HepG2 (cell line): ENCODE results near the gene ZMYND8. TPM values are rescaled to one million over a fixed set of nuclear protein-coding genes. Genes with fewer than 3 reads are reported as not detected.

Source experiments
- CCAR2 ChIP-seq: fragments of 200-400 bp; formaldehyde crosslinking; optimal IDR thresholded peaks from 2 replicates; pipeline ENCODE3; 2018; ENCODE audit warnings: low read depth, mild to moderate bottlenecking, low read length, moderate library complexity
- CSRNP1 ChIP-seq: sonication (generic); formaldehyde crosslinking; IDR thresholded peaks from 2 replicates; pipeline ENCODE4 v1.8.1; 2023; ENCODE audit warnings: mild to moderate bottlenecking, missing genetic modification reagents
- EEA1 ChIP-seq: sonication (generic); formaldehyde crosslinking; IDR thresholded peaks from 2 replicates; pipeline ENCODE4 v1.5.1; 2020; ENCODE audit warnings: mild to moderate bottlenecking, missing genetic modification reagents, borderline replicate concordance
- FOXO4 ChIP-seq: sonication (generic); formaldehyde crosslinking; conservative IDR thresholded peaks from 2 replicates; pipeline ENCODE4 v1.8.1; 2023; ENCODE audit warnings: missing genetic modification reagents
- IRF2 ChIP-seq: IDR thresholded peaks from 2 replicates; pipeline ENCODE4 v1.6.1; 2018; ENCODE audit warnings: missing genetic modification reagents, missing compliant biosample characterization
- NONO ChIP-seq, 2 experiments: fragments of 450-650 bp in 1 of 2; sonication (generic) in 1 of 2; formaldehyde crosslinking in 1 of 2; IDR thresholded peaks in 1 of 2; conservative IDR thresholded peaks in 1 of 2; 2 replicates each; pipeline versions ENCODE4 v1.6.1 to v1.8.0; 2017 to 2022; ENCODE audit warnings: mild to moderate bottlenecking in 1 of 2, missing genetic modification reagents in 1 of 2, moderate library complexity in 1 of 2
- REL ChIP-seq: sonication (generic); formaldehyde crosslinking; conservative IDR thresholded peaks from 2 replicates; pipeline ENCODE4 v1.8.0; 2022; ENCODE audit warnings: mild to moderate bottlenecking, missing genetic modification reagents, moderate library complexity
- SIX1 ChIP-seq: sonication (generic); formaldehyde crosslinking; IDR thresholded peaks from 2 replicates; pipeline ENCODE4 v1.4.0; 2020; ENCODE audit warnings: missing genetic modification reagents, borderline replicate concordance
- SRSF1 ChIP-seq: fragments of 200-400 bp; formaldehyde crosslinking; optimal IDR thresholded peaks from 2 replicates; pipeline ENCODE3; 2017; ENCODE audit warnings: mild to moderate bottlenecking, low read depth, low read length, moderate library complexity
- TAF1 ChIP-seq: sonication (generic); formaldehyde crosslinking; IDR thresholded peaks from 2 replicates; pipeline ENCODE4 v1.4.0; 2020; ENCODE audit warnings: missing genetic modification reagents
- YEATS2 ChIP-seq: sonication (generic); formaldehyde crosslinking; IDR thresholded peaks from 2 replicates; pipeline ENCODE4 v1.4.0; 2020; ENCODE audit warnings: missing genetic modification reagents, borderline replicate concordance
- ZNF142 ChIP-seq: sonication (generic); formaldehyde crosslinking; IDR thresholded peaks from 2 replicates; pipeline ENCODE4 v1.4.0; 2020; ENCODE audit warnings: missing genetic modification reagents
- ZNF263 ChIP-seq: sonication (generic); formaldehyde crosslinking; IDR thresholded peaks from 2 replicates; pipeline ENCODE4 v1.4.0; 2020; ENCODE audit warnings: missing genetic modification reagents
- ZNF446 ChIP-seq: sonication (generic); formaldehyde crosslinking; IDR thresholded peaks from 2 replicates; pipeline ENCODE4 v1.5.0; 2020; ENCODE audit warnings: mild to moderate bottlenecking, missing genetic modification reagents
- ZNF460 ChIP-seq: sonication (generic); formaldehyde crosslinking; IDR thresholded peaks from 2 replicates; pipeline ENCODE4 v1.5.1; 2020; ENCODE audit warnings: missing genetic modification reagents, mild to moderate bottlenecking, borderline replicate concordance
- ZNF562 ChIP-seq: sonication (generic); formaldehyde crosslinking; IDR thresholded peaks from 2 replicates; pipeline ENCODE4 v1.8.0; 2022; ENCODE audit warnings: missing genetic modification reagents, borderline replicate concordance
- ZNF564 ChIP-seq: sonication (generic); formaldehyde crosslinking; IDR thresholded peaks from 2 replicates; pipeline ENCODE4 v1.8.1; 2023; ENCODE audit warnings: mild to moderate bottlenecking, missing genetic modification reagents
- ZNF670 ChIP-seq: sonication (generic); formaldehyde crosslinking; IDR thresholded peaks from 2 replicates; pipeline ENCODE4 v1.8.0; 2022; ENCODE audit warnings: mild to moderate bottlenecking, missing genetic modification reagents, borderline replicate concordance
- polyA plus RNA-seq, 8 experiments: library from polyadenylated mRNA; depleted of rRNA in 3 of 8; stranded (reverse) in 7 of 8; unstranded in 1 of 8; fragments of >200 nt; fragmentation: Illumina TruSeq in 4 of 8; extraction: Trizol in 4 of 8; gene quantifications; 2 replicates each; pipeline versions ENCODE4 v1.2.1 to v1.2.3, GENCODE V29; 2011 to 2016; ENCODE audit warnings: low read depth in 4 of 8, missing spikeins in 1 of 8, mixed read lengths in 1 of 8; ENCODE audit not compliant: insufficient read depth in 1 of 8
- total RNA-seq, 5 experiments: library from RNA; depleted of rRNA; stranded (reverse); fragments of >200 nt; fragmentation: Illumina TruSeq; extraction: Trizol; gene quantifications; 2 replicates each; pipeline ENCODE4 v1.2.3, GENCODE V29; 2016; ENCODE audit warnings: low read depth in 1 of 5

The ZMYND8 gene
- total and polyA plus RNA-seq, 2 of the 13 experiments (the other 11 are each of a cell fraction or from before 2014, with no cell fraction given), result 53.9 to 84.7 TPM

- no peak for TF ChIP-seq IRF2 (CRISPR knock-in tag)
- TF ChIP-seq TAF1, result no peak; the same call in 1 of the 2 replicates
- TF ChIP-seq CCAR2, result no peak
- no peak for TF ChIP-seq ZNF142 (CRISPR knock-in tag)
- TF ChIP-seq ZNF446 (CRISPR knock-in tag), result no peak
- TF ChIP-seq ZNF564 (CRISPR knock-in tag), result no peak
- no peak for TF ChIP-seq ZNF460 (CRISPR knock-in tag)
- TF ChIP-seq NONO (IDR thresholded peaks at IDR 0.05), result no peak
- TF ChIP-seq NONO (CRISPR knock-in tag; conservative IDR thresholded peaks at IDR 0.05), result no peak
- peak; percentile 58; the same call in 1 of the 2 replicates for TF ChIP-seq EEA1 (CRISPR knock-in tag)
- TF ChIP-seq CSRNP1 (CRISPR knock-in tag), result peak; percentile 74; the same call in 1 of the 2 replicates
- no peak for TF ChIP-seq SRSF1
- TF ChIP-seq SIX1, result no peak
- TF ChIP-seq ZNF562, result no peak
- no peak for TF ChIP-seq ZNF670 (CRISPR knock-in tag)
- 0 out of 2 replicates have a peak, but pooled peaks have one; percentile 41 for TF ChIP-seq FOXO4 (CRISPR knock-in tag)
- TF ChIP-seq ZNF263, result 0 out of 2 replicates have a peak, but pooled peaks have one; percentile 6
- no peak for TF ChIP-seq YEATS2 (CRISPR knock-in tag)
- no peak for TF ChIP-seq REL (CRISPR knock-in tag)
These were observed 3.9 kb downstream of the ZMYND8 start (continued) for GRCh38 chr20:47352332-47353238.
